GM23248 (cell line): ENCODE data around the gene C5orf52.

ENCODE experiments used
- EZH2 ChIP-seq: fragments of 200-600 bp; sonication (generic); IDR thresholded peaks from 2 replicates; pipeline ENCODE4 v1.6.1; 2018; ENCODE audit warnings: antibody characterized with exemption, mild to moderate bottlenecking; ENCODE audit not compliant: insufficient read depth, poor library complexity, severe bottlenecking
- EZH2phosphoT487 ChIP-seq: fragments of 200-600 bp; sonication (generic); IDR thresholded peaks from 2 replicates; pipeline ENCODE4 v1.6.1; 2018; ENCODE audit warnings: antibody characterized with exemption, moderate library complexity, mild to moderate bottlenecking, low read depth; ENCODE audit not compliant: insufficient read depth

- TF ChIP-seq EZH2: no peak
- TF ChIP-seq EZH2phosphoT487: no peak
These were observed 19.0 kb upstream of the C5orf52 start, which contains the start of gene SOX30 for GRCh38 chr5:157652377-157652692.
